Right atrium auricular region (tissue), 2 donors: Measurements from ENCODE around the gene KMT2D. TPM values are rescaled to one million over a fixed set of nuclear protein-coding genes. Genes with fewer than 3 reads are reported as not detected.

Experiments
- DNase-seq: peaks from one replicate; pipeline ENCODE4 v3.0.0-alpha.2; 2019; ENCODE audit warnings: low spot score
- H3K27ac ChIP-seq, 2 donors: fragments of 200-600 bp; sonication (generic); 1 replicate in 1 of 2; 2 replicates in 1 of 2; pipeline ENCODE4 v1.5.1; 2016 to 2019
- H3K27me3 ChIP-seq, 2 donors: fragments of 200-600 bp; sonication (generic); one replicate each; pipeline versions ENCODE4 v1.5.1 to v1.6.0; 2017 to 2019
- H3K36me3 ChIP-seq: fragments of 200-600 bp; sonication (generic); one replicate; pipeline ENCODE4 v1.5.1; 2016
- H3K4me1 ChIP-seq, 2 donors: fragments of 200-600 bp; sonication (generic); one replicate each; pipeline versions ENCODE4 v1.5.1 to v1.6.0; 2017 to 2019
- H3K4me3 ChIP-seq, 2 donors: fragments of 200-600 bp; sonication (generic); 1 replicate in 1 of 2; 2 replicates in 1 of 2; pipeline ENCODE4 v1.5.1; 2017 to 2019; ENCODE audit warnings: mild to moderate bottlenecking in 1 of 2, moderate library complexity in 1 of 2
- H3K9me3 ChIP-seq, 2 donors: fragments of 200-600 bp; sonication (generic); one replicate each; pipeline ENCODE4 v1.5.1; 2019
- CTCF ChIP-seq, 2 donors: fragments of 200-600 bp; sonication (generic); IDR thresholded peaks; one replicate each; pipeline ENCODE4 v1.5.1; 2019; ENCODE audit warnings: antibody characterized with exemption in 2 of 2
- total RNA-seq, 2 donors: library from RNA; depleted of rRNA; stranded (reverse); fragments of >200 nt; gene quantifications; one replicate each; pipeline ENCODE4 v1.1.0, GENCODE V29; 2016

Gene KMT2D
- total RNA-seq, 2 donors from 2014 or later, result 39.9 to 49.1 TPM

- no peak overlapping the region for H3K4me3 ChIP-seq
- H3K9me3 ChIP-seq, result no peaks in the 10 kb centered on the region
- no peak for TF ChIP-seq CTCF (IDR thresholded peaks at IDR 0.05)
- H3K4me1 ChIP-seq, result no peaks in the 10 kb centered on the region
- no peak for DNase-seq
- H3K27ac ChIP-seq, result no peak overlapping the region
- H3K36me3 ChIP-seq, result peaks cover 87% of the 10 kb centered on the region
- no peaks in the 10 kb centered on the region for H3K27me3 ChIP-seq
Measured at GRCh38 chr12:49025463-49025862, 35.1 kb downstream of the KMT2D start.

GRCh38 chr12:49024543-49024942, 36.1 kb downstream of the KMT2D start:
- H3K9me3 ChIP-seq, result no peaks in the 10 kb centered on the region
- no peak for DNase-seq
- H3K27ac ChIP-seq, result no peak overlapping the region
- no peaks in the 10 kb centered on the region for H3K27me3 ChIP-seq
- H3K4me1 ChIP-seq, result peaks cover 0 to 6% of the 10 kb centered on the region in 2 donors
- H3K36me3 ChIP-seq, result peaks cover 86% of the 10 kb centered on the region
- no peak for TF ChIP-seq CTCF (IDR thresholded peaks at IDR 0.05)
- H3K4me3 ChIP-seq, result no peak overlapping the region

- no peak for DNase-seq
- peaks cover 80% of the 10 kb centered on the region for H3K36me3 ChIP-seq
Measured at GRCh38 chr12:49023812-49024211, 36.8 kb downstream of the KMT2D start.

GRCh38 chr12:49022558-49023178, 37.9 kb downstream of the KMT2D start:
- no peak for TF ChIP-seq CTCF (IDR thresholded peaks at IDR 0.05)
- DNase-seq, result no peak
- H3K4me1 ChIP-seq, result peaks cover 0 to 17% of the 10 kb centered on the region in 2 donors
- H3K27me3 ChIP-seq, result no peaks in the 10 kb centered on the region
- no peak overlapping the region for H3K27ac ChIP-seq
- no peaks in the 10 kb centered on the region for H3K9me3 ChIP-seq
- peaks cover 69% of the 10 kb centered on the region for H3K36me3 ChIP-seq
- H3K4me3 ChIP-seq, result no peak overlapping the region

More at GRCh38 chr12:49023812-49024211, 36.8 kb downstream of the KMT2D start:
- no peak for TF ChIP-seq CTCF (IDR thresholded peaks at IDR 0.05)
- no peak overlapping the region for H3K27ac ChIP-seq
- H3K27me3 ChIP-seq, result no peaks in the 10 kb centered on the region
- peaks cover 0 to 13% of the 10 kb centered on the region in 2 donors for H3K4me1 ChIP-seq
- H3K9me3 ChIP-seq, result no peaks in the 10 kb centered on the region
- H3K4me3 ChIP-seq, result no peak overlapping the region

GRCh38 chr12:49021292-49021915, 39.2 kb downstream of the KMT2D start:
- H3K36me3 ChIP-seq, result peaks cover 56% of the 10 kb centered on the region
- H3K27ac ChIP-seq, result no peak overlapping the region
- no peak for DNase-seq
- H3K9me3 ChIP-seq, result no peaks in the 10 kb centered on the region
- TF ChIP-seq CTCF (IDR thresholded peaks at IDR 0.05), result no peak
- H3K27me3 ChIP-seq, result no peaks in the 10 kb centered on the region
- no peak overlapping the region for H3K4me3 ChIP-seq
- peaks cover 0 to 29% of the 10 kb centered on the region in 2 donors for H3K4me1 ChIP-seq
